Bronchial epithelial cell (primary cell): Measurements from ENCODE around the gene C9orf78. TPM values are rescaled to one million over a fixed set of nuclear protein-coding genes. Genes with fewer than 3 reads are reported as not detected.

ENCODE experiments used
- DNase-seq: peaks from one replicate; pipeline ENCODE4 v3.0.0-alpha.2; 2010; ENCODE audit warnings: low read depth
- FAIRE-seq: peaks from 2 replicates; lab custom pipeline; 2011; peaks lifted over from hg19 to GRCh38; lab: Jason Lieb, UNC
- H3K27me3 ChIP-seq: 2 replicates; pipeline ENCODE4 v1.5.1; 2011; ENCODE audit warnings: low read length; ENCODE audit not compliant: control insufficient read depth, insufficient read depth
- H3K36me3 ChIP-seq: 2 replicates; pipeline ENCODE4 v1.5.1; 2011; ENCODE audit warnings: low read length; ENCODE audit not compliant: control insufficient read depth, insufficient read depth
- H3K4me3 ChIP-seq: 2 replicates; pipeline ENCODE4 v1.5.1; 2011; ENCODE audit warnings: mild to moderate bottlenecking, low read depth, low read length, control low read depth
- CTCF ChIP-seq: IDR thresholded peaks from 2 replicates; pipeline ENCODE4 v1.5.1; 2011; ENCODE audit warnings: mild to moderate bottlenecking, moderate library complexity, low read length, control low read depth, inconsistent platforms; ENCODE audit not compliant: insufficient read depth, severe bottlenecking
- total RNA-seq: library from RNA; depleted of rRNA; stranded (reverse); fragments of >200 nt; gene quantifications from 2 replicates; pipeline ENCODE4 v1.2.1, GENCODE V29; 2014

C9orf78 gene
- total RNA-seq, 1 donor from 2014 or later: 65.8 TPM

- FAIRE-seq (no peak), DNase-seq (no peak)
These were observed 55.4 kb downstream of the C9orf78 start for GRCh38 chr9:129779560-129780190.

GRCh38 chr9:129778469-129778868 lies 56.6 kb downstream of the C9orf78 start:
- Histone ChIP-seq H3K36me3 (no peaks in the 10 kb centered on the region), H3K4me3 (no peak overlapping the region), H3K27me3 (peaks cover 5% of the 10 kb centered on the region)
- FAIRE-seq (no peak), DNase-seq (peak; percentile 61)
- no peak for TF ChIP-seq CTCF

More at GRCh38 chr9:129779560-129780190, 55.4 kb downstream of the C9orf78 start:
- TF ChIP-seq CTCF: no peak
- no peaks in the 10 kb centered on the region for H3K36me3 ChIP-seq
- H3K27me3 ChIP-seq: peaks cover 3% of the 10 kb centered on the region
- H3K4me3 ChIP-seq: no peak overlapping the region

- DNase-seq (no peak), FAIRE-seq (no peak)
- no peak overlapping the region for H3K4me3 ChIP-seq
- no peaks in the 10 kb centered on the region for H3K36me3 ChIP-seq
- no peak for TF ChIP-seq CTCF
- peaks cover 5% of the 10 kb centered on the region for H3K27me3 ChIP-seq
These were observed 57.3 kb downstream of the C9orf78 start for GRCh38 chr9:129777769-129778130.

Other genes with a start within 250 kb of the C9orf78 start
- not detected in 2 replicates for gene C9orf50, start 214.2 kb downstream of the C9orf78 start, total RNA-seq
- gene NTMT1, start 209.1 kb downstream of the C9orf78 start, total RNA-seq: 32.6 and 40.8 TPM in 2 replicates
- gene ASB6, start 193.1 kb downstream of the C9orf78 start, total RNA-seq: 6.1 and 9.2 TPM in 2 replicates
- gene PRRX2, start 169.6 kb downstream of the C9orf78 start, total RNA-seq: 0.13 TPM in 1 of 2 replicates, not detected in the other
- 0.90 and 11.1 TPM in 2 replicates for gene PTGES, start 82.2 kb downstream of the C9orf78 start, total RNA-seq
- gene TOR1B, start 32.1 kb downstream of the C9orf78 start, total RNA-seq: 20.7 and 27.9 TPM in 2 replicates
- 12.7 and 19.2 TPM in 2 replicates for gene TOR1A, start 11.1 kb downstream of the C9orf78 start, total RNA-seq
- 5.5 and 6.7 TPM in 2 replicates for gene USP20, start 183 bp upstream of the C9orf78 start, total RNA-seq
- gene FNBP1, start 207.9 kb upstream of the C9orf78 start, total RNA-seq: 13.4 and 15.7 TPM in 2 replicates
- gene GPR107, start 218.6 kb upstream of the C9orf78 start, total RNA-seq: 20.4 and 21.6 TPM in 2 replicates